ENCODE measurements around the gene COBL.

Gene COBL

GRCh38 chr7:51226916-51227535 is 89.6 kb downstream of the COBL start:
- no peak for TF ChIP-seq CTCF (IDR thresholded peaks at IDR 0.05; ENCODE audit: insufficient read depth, low read depth, low read length, missing control alignments)
- H3K4me3 ChIP-seq (ENCODE audit: low read depth, low read length) = no peak overlapping the region
- no peak for DNase-seq (ENCODE audit: low read depth)

GRCh38 chr7:51226063-51226755 is 90.4 kb downstream of the COBL start:
- no peak for TF ChIP-seq CTCF (IDR thresholded peaks at IDR 0.05; ENCODE audit: insufficient read depth, low read depth, low read length, missing control alignments)
- no peak overlapping the region for H3K4me3 ChIP-seq (ENCODE audit: low read depth, low read length)
- no peak for DNase-seq (ENCODE audit: low read depth)

- DNase-seq (ENCODE audit: low read depth) = no peak
- TF ChIP-seq CTCF (IDR thresholded peaks at IDR 0.05; ENCODE audit: insufficient read depth, low read depth, low read length, missing control alignments) = no peak
- no peak overlapping the region for H3K4me3 ChIP-seq (ENCODE audit: low read depth, low read length)
Observed at GRCh38 chr7:51224811-51225595, 91.6 kb downstream of the COBL start.

- no peak for TF ChIP-seq CTCF (IDR thresholded peaks at IDR 0.05; ENCODE audit: insufficient read depth, low read depth, low read length, missing control alignments)
- DNase-seq (ENCODE audit: low read depth) = no peak
- no peak overlapping the region for H3K4me3 ChIP-seq (ENCODE audit: low read depth, low read length)
Observed at GRCh38 chr7:51223505-51223904, 93.1 kb downstream of the COBL start.

- H3K4me3 ChIP-seq (ENCODE audit: low read depth, low read length) = no peak overlapping the region
- DNase-seq (ENCODE audit: low read depth) = no peak
- TF ChIP-seq CTCF (IDR thresholded peaks at IDR 0.05; ENCODE audit: insufficient read depth, low read depth, low read length, missing control alignments) = no peak
Observed at GRCh38 chr7:51222916-51223315, 93.7 kb downstream of the COBL start.

GRCh38 chr7:51220226-51220625 is 96.4 kb downstream of the COBL start:
- TF ChIP-seq CTCF (IDR thresholded peaks at IDR 0.05; ENCODE audit: insufficient read depth, low read depth, low read length, missing control alignments) = no peak
- DNase-seq (ENCODE audit: low read depth) = no peak
- no peak overlapping the region for H3K4me3 ChIP-seq (ENCODE audit: low read depth, low read length)
